ENCODE data around the gene SARDH. TPM values are rescaled to one million over a fixed set of nuclear protein-coding genes. Genes with fewer than 3 reads are reported as not detected.

Gene SARDH
- total RNA-seq, 1 donor from 2014 or later, result 0.63 TPM

- Histone ChIP-seq H3K27ac (replicated peaks) (no peak overlapping the region), H3K27me3 (ENCODE audit: low read depth) (peaks cover 51% of the 10 kb centered on the region), H3K4me1 (peaks cover 23% of the 10 kb centered on the region), H3K36me3 (no peaks in the 10 kb centered on the region), H3K4me3 (peak overlapping the region; percentile 48), H3K9me3 (replicated peaks) (no peaks in the 10 kb centered on the region)
- intact Hi-C loops (cut with micrococcal nuclease), result no loop called here
- no peak for TF ChIP-seq CTCF (IDR thresholded peaks at IDR 0.05; ENCODE audit: borderline replicate concordance)
- DNase-seq, result no peak
Observed at GRCh38 chr9:133702798-133703590, 35.2 kb downstream of the SARDH start.

- Histone ChIP-seq H3K4me1 (peaks cover 15% of the 10 kb centered on the region), H3K27ac (replicated peaks) (no peak overlapping the region), H3K4me3 (peak overlapping the region; percentile 48), H3K9me3 (replicated peaks) (no peaks in the 10 kb centered on the region), H3K36me3 (no peaks in the 10 kb centered on the region), H3K27me3 (ENCODE audit: low read depth) (peaks cover 51% of the 10 kb centered on the region)
- no peak for TF ChIP-seq CTCF (IDR thresholded peaks at IDR 0.05; ENCODE audit: borderline replicate concordance)
- intact Hi-C loops (cut with micrococcal nuclease), result no loop called here
- no peak for DNase-seq
Observed at GRCh38 chr9:133701981-133702797, 36.0 kb downstream of the SARDH start.

GRCh38 chr9:133701321-133701980 is 36.7 kb downstream of the SARDH start:
- no peak for DNase-seq
- TF ChIP-seq CTCF (IDR thresholded peaks at IDR 0.05; ENCODE audit: borderline replicate concordance), result no peak
- Histone ChIP-seq H3K9me3 (replicated peaks) (no peaks in the 10 kb centered on the region), H3K4me1 (peaks cover 15% of the 10 kb centered on the region), H3K27me3 (ENCODE audit: low read depth) (peaks cover 51% of the 10 kb centered on the region), H3K36me3 (no peaks in the 10 kb centered on the region), H3K4me3 (no peak overlapping the region), H3K27ac (replicated peaks) (no peak overlapping the region)
- intact Hi-C loops (cut with micrococcal nuclease), result no loop called here

- H3K4me3 ChIP-seq, result no peak overlapping the region
- H3K27me3 ChIP-seq (ENCODE audit: low read depth), result peaks cover 57% of the 10 kb centered on the region
- peaks cover 15% of the 10 kb centered on the region for H3K4me1 ChIP-seq
- DNase-seq, result no peak
- TF ChIP-seq CTCF (IDR thresholded peaks at IDR 0.05; ENCODE audit: borderline replicate concordance), result no peak
- no peak overlapping the region for H3K27ac ChIP-seq (replicated peaks)
- H3K9me3 ChIP-seq (replicated peaks), result no peaks in the 10 kb centered on the region
- H3K36me3 ChIP-seq, result no peaks in the 10 kb centered on the region
- intact Hi-C loops (cut with micrococcal nuclease), result no loop called here
Observed at GRCh38 chr9:133700819-133701320, 37.3 kb downstream of the SARDH start.

- Histone ChIP-seq H3K27ac (replicated peaks) (no peak overlapping the region), H3K4me3 (no peak overlapping the region), H3K9me3 (replicated peaks) (no peaks in the 10 kb centered on the region), H3K4me1 (peaks cover 15% of the 10 kb centered on the region), H3K36me3 (no peaks in the 10 kb centered on the region), H3K27me3 (ENCODE audit: low read depth) (peaks cover 56% of the 10 kb centered on the region)
- intact Hi-C loops (cut with micrococcal nuclease), result no loop called here
- no peak for TF ChIP-seq CTCF (IDR thresholded peaks at IDR 0.05; ENCODE audit: borderline replicate concordance)
- DNase-seq, result no peak
Observed at GRCh38 chr9:133699546-133699945, 38.6 kb downstream of the SARDH start.
